ENCODE data around the gene TBX10. TPM values are rescaled to one million over a fixed set of nuclear protein-coding genes. Genes with fewer than 3 reads are reported as not detected.
"Not testable (repeated sequence)": the region's sequence is repeated elsewhere in the genome, so short reads cannot be mapped to it uniquely, and the experiment has no call there.

TBX10 gene
- total RNA-seq, 1 donor from 2014 or later, result not detected

- Mint-ChIP-seq H3K9me3 (peaks cover 8% of the 10 kb centered on the region), H3K4me3 (no peak overlapping the region), H3K4me1 (no peaks in the 10 kb centered on the region), H3K36me3 (no peaks in the 10 kb centered on the region), H3K27me3 (ENCODE audit: low read depth) (peaks cover 2% of the 10 kb centered on the region), H3K27ac (no peak overlapping the region)
- no peak for DNase-seq (ENCODE audit: low spot score in 2 of 2, unreplicated experiment in 2 of 2)
- TF ChIP-seq, protein P1, sequence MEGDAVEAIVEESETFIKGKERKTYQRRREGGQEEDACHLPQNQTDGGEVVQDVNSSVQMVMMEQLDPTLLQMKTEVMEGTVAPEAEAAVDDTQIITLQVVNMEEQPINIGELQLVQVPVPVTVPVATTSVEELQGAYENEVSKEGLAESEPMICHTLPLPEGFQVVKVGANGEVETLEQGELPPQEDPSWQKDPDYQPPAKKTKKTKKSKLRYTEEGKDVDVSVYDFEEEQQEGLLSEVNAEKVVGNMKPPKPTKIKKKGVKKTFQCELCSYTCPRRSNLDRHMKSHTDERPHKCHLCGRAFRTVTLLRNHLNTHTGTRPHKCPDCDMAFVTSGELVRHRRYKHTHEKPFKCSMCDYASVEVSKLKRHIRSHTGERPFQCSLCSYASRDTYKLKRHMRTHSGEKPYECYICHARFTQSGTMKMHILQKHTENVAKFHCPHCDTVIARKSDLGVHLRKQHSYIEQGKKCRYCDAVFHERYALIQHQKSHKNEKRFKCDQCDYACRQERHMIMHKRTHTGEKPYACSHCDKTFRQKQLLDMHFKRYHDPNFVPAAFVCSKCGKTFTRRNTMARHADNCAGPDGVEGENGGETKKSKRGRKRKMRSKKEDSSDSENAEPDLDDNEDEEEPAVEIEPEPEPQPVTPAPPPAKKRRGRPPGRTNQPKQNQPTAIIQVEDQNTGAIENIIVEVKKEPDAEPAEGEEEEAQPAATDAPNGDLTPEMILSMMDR (IDR thresholded peaks at IDR 0.05; ENCODE audit: unreplicated experiment), result no peak
Measured at GRCh38 chr11:67599149-67599548, 40.4 kb downstream of the TBX10 start.

DNA sequence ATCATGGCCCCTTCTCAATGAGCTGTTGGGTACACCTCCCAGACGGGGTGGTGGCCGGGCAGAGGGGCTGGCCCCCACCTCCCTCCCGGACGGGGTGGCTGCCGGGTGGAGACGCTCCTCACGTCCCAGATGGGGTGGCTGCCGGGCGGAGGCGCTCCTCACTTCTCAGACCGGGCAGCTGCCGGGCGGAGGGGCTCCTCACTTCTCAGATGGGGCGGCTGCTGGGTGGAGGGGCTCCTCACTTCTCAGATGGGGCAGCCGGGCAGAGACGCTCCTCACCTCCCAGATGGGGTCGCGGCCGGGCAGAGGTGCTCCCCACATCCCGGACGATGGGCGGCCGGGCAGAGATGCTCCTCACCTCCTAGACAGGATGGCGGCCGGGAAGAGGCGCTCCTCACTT is 41.6 kb downstream of the TBX10 start:
- not testable (repeated sequence) for H3K9me3 Mint-ChIP-seq; H3K4me3 Mint-ChIP-seq; H3K4me1 Mint-ChIP-seq; H3K36me3 Mint-ChIP-seq; H3K27ac Mint-ChIP-seq; H3K27me3 Mint-ChIP-seq (ENCODE audit: low read depth); DNase-seq (ENCODE audit: low spot score in 2 of 2, unreplicated experiment in 2 of 2)

- H3K4me3 Mint-ChIP-seq; DNase-seq (ENCODE audit: low spot score in 2 of 2, unreplicated experiment in 2 of 2); H3K9me3 Mint-ChIP-seq; H3K27me3 Mint-ChIP-seq (ENCODE audit: low read depth); H3K4me1 Mint-ChIP-seq; H3K27ac Mint-ChIP-seq; H3K36me3 Mint-ChIP-seq: not testable (repeated sequence)
Measured at GRCh38 chr11:67597458-67597857, 42.1 kb downstream of the TBX10 start.

DNA sequence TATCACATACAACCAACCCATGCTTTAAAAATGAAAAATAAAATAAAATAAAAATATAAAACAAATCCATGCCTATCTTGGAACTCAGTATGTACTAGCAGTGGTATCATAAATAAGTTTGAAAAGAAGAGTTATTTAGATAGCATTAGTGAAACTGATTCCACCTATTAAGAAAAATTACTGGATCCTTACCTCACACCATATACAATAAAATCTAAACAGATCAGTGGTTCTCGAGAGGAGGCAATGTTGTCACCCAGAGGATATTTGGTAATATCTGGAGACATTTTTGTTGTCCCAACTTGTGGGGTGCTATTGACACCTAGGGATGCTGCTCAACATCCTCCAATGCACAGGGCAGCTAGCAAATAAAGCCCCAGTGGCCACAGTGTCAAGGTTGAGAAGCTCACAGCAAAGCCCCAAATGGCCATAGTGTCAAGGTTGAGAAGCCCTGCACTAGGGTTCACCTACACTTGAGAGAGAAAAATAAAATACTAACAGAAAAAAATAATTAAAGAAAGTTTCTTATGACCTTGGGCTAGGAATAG is 42.7 kb downstream of the TBX10 start:
- Mint-ChIP-seq H3K27me3 (ENCODE audit: low read depth) (peaks cover 2% of the 10 kb centered on the region), H3K9me3 (peaks cover 4% of the 10 kb centered on the region), H3K4me1 (peaks cover 4% of the 10 kb centered on the region), H3K27ac (no peak overlapping the region), H3K36me3 (no peaks in the 10 kb centered on the region), H3K4me3 (no peak overlapping the region)
- no peak for DNase-seq (ENCODE audit: low spot score in 2 of 2, unreplicated experiment in 2 of 2)
- TF ChIP-seq, protein P1 (IDR thresholded peaks at IDR 0.05; ENCODE audit: unreplicated experiment), result no peak

DNA sequence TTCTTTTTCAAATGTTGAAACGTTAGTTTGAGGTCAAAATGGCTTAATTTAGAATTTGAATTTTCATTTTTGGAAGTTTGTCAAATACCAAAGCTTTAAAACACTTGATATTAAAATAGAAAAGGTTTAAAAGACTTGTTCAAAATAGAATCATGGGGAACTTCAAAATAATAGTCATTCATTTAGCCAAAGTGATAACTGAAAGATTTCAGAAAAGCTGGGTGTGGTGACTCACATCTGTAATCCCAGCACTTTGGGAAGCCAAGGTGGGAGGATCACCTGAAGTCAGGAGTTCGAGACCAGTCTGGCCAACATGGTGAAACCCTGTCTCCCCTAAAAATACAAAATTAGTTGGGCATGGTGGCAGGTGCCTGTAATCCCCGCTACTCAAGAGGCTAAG is 45.1 kb downstream of the TBX10 start:
- no peak for DNase-seq (ENCODE audit: low spot score in 2 of 2, unreplicated experiment in 2 of 2)
- H3K4me3 Mint-ChIP-seq, result no peak overlapping the region
- H3K9me3 Mint-ChIP-seq, result peaks cover 4% of the 10 kb centered on the region
- H3K36me3 Mint-ChIP-seq, result peaks cover 4% of the 10 kb centered on the region
- H3K27me3 Mint-ChIP-seq (ENCODE audit: low read depth), result no peaks in the 10 kb centered on the region
- TF ChIP-seq, protein P1 (IDR thresholded peaks at IDR 0.05; ENCODE audit: unreplicated experiment), result no peak
- H3K4me1 Mint-ChIP-seq, result peaks cover 4% of the 10 kb centered on the region
- H3K27ac Mint-ChIP-seq, result no peak overlapping the region

DNA sequence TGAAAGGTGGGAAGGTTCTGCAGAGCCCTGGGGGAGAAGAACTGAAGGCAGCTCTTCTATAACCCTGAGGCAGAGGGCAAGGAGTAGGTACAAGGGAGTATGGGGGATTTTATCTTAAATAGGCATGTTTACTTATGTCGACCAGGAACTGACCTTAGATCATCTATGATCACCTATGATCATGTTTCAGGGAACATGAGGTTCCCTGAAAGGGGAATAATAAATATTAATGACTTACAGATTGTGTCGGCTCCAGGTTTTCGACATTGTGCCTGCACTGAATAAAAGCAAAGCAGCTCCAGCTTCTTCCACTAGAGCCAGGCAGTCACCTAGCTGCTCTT is 46.0 kb downstream of the TBX10 start:
- Mint-ChIP-seq H3K27me3 (ENCODE audit: low read depth) (no peaks in the 10 kb centered on the region), H3K27ac (no peak overlapping the region), H3K36me3 (peaks cover 6% of the 10 kb centered on the region), H3K4me1 (peaks cover 4% of the 10 kb centered on the region), H3K4me3 (no peak overlapping the region), H3K9me3 (peaks cover 4% of the 10 kb centered on the region)
- DNase-seq (ENCODE audit: low spot score in 2 of 2, unreplicated experiment in 2 of 2), result no peak
- TF ChIP-seq, protein P1 (IDR thresholded peaks at IDR 0.05; ENCODE audit: unreplicated experiment), result no peak

Data from mesothelial cell of epicardium (in vitro differentiated cells).